DND-41 (cell line): Measurements from ENCODE around the gene ATP9B.

Experiments used
- CTCF ChIP-seq: IDR thresholded peaks from 2 replicates; pipeline ENCODE4 v1.5.1; 2012; ENCODE audit warnings: borderline replicate concordance, low read length, moderate library complexity, mild to moderate bottlenecking; ENCODE audit not compliant: poor library complexity, severe bottlenecking; ENCODE audit errors: extremely low read depth
- EZH2 ChIP-seq: IDR thresholded peaks from 3 replicates; pipeline ENCODE4 v1.6.1; 2012; ENCODE audit warnings: borderline replicate concordance, low read depth, mild to moderate bottlenecking, moderate library complexity, low read length, inconsistent platforms; ENCODE audit not compliant: severe bottlenecking

- TF ChIP-seq CTCF (no peak), EZH2 (no peak)
Observed at GRCh38 chr18:79401494-79402208, 332.5 kb downstream of the ATP9B start.
